Erythroblast (primary cell): ENCODE results near the gene DOCK1.

Experiments
- GATA1 ChIP-seq: IDR thresholded peaks from 2 replicates; pipeline ENCODE4 v1.6.1; 2011; ENCODE audit warnings: low read depth, mild to moderate bottlenecking, control low read depth, low read length, moderate library complexity
- POLR2A ChIP-seq: IDR thresholded peaks from 2 replicates; pipeline ENCODE4 v1.6.1; 2011; ENCODE audit warnings: mild to moderate bottlenecking, low read length

GRCh38 chr10:127492607-127493250 lies 587.5 kb downstream of the DOCK1 start:
- TF ChIP-seq POLR2A: no peak
- no peak for TF ChIP-seq GATA1
